GM13977 (cell line): ENCODE results near the gene OTX1.

Experiments used
- DNase-seq: peaks from one replicate; pipeline ENCODE4 v3.0.0; 2012; ENCODE audit warnings: low spot score
- CTCF ChIP-seq: IDR thresholded peaks from 2 replicates; pipeline ENCODE4 v1.5.1; 2012; ENCODE audit warnings: mild to moderate bottlenecking, control low read depth; ENCODE audit not compliant: insufficient read depth; ENCODE audit errors: extremely low read depth, missing control alignments
- in situ Hi-C: fragments of 300-500 bp; cut with MboI; formaldehyde crosslinking; loops from one replicate; pipeline ENCODE4 v1.12.0; 2022; ENCODE audit warnings: low sequenced_read_pairs, low pct_unique_long_range_greater_than_20kb, mixed read lengths, inconsistent platforms; ENCODE audit not compliant: unreplicated experiment

Gene OTX1

GRCh38 chr2:63096491-63096890 is 45.9 kb downstream of the OTX1 start:
- DNase-seq, result no peak
- TF ChIP-seq CTCF, result no peak
- in situ Hi-C loops, result no loop called here

- in situ Hi-C loops, result no loop called here
- TF ChIP-seq CTCF, result no peak
These were observed 48.4 kb downstream of the OTX1 start for GRCh38 chr2:63099032-63099431.

GRCh38 chr2:63101954-63102353 is 51.3 kb downstream of the OTX1 start:
- in situ Hi-C loops, result no loop called here
- DNase-seq, result no peak
- no peak for TF ChIP-seq CTCF

More at GRCh38 chr2:63099032-63099431, 48.4 kb downstream of the OTX1 start:
- DNase-seq, result no peak

GRCh38 chr2:63104482-63104881 is 53.9 kb downstream of the OTX1 start:
- in situ Hi-C loops, result no loop called here

More at GRCh38 chr2:63104482-63104881, 53.9 kb downstream of the OTX1 start:
- DNase-seq, result no peak
- no peak for TF ChIP-seq CTCF
